ENCODE data around the gene DOLPP1.
"Not testable (repeated sequence)": the region's sequence is repeated elsewhere in the genome, so short reads cannot be mapped to it uniquely, and the experiment has no call there.

The DOLPP1 gene

DNA sequence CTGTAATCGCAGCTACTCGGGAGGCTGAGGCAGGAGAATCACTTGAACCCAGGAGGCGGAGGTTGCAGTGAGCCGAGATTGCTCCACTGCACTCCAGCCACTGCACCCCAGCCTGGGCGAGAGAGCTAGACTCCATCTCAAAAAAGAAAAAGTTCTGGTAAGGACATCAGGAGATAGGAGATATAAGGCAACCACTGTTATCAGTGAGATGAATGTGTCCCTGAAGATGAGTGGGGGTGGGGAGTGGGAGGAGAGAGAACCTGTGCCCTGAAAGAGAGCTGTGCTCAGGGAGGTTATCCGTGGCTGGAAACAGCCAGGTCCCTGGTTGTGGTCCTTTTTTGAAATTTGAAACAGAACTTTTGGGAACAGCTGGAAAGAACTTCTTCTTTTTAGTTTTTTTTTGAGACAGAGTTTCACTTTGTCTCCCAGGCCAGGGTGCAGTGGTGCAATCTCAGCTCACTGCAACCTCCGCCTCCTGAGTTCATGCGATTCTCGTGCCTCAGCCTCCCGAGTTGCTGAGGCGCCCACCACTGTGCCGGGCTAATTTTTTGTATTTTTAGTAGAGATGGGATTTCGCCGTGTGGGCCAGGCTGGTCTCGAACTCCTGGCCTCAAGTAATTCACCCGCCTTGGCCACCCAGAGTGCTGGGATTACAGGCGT is 32.9 kb downstream of the DOLPP1 start:
- DNase-seq = no peak

DNA sequence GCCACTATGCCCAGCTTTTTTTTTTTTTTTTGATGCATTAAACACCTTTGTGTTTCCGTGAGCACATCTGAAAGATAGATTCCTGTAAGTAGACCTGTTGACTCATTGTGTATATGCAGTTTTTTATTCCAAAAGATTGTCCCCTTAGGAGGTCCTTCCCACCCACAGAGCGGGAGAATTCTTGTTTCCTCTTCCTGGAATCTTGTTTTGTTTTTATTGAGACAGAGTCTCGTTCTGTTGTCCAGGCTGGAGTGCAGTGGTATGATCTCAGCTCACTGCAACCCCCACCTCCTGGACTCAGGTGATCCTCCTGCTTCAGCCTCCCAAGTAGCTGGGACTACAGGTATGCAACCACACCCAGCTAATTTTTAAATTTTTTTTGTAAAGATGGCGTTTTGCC is 37.9 kb downstream of the DOLPP1 start:
- no peak for DNase-seq

DNA sequence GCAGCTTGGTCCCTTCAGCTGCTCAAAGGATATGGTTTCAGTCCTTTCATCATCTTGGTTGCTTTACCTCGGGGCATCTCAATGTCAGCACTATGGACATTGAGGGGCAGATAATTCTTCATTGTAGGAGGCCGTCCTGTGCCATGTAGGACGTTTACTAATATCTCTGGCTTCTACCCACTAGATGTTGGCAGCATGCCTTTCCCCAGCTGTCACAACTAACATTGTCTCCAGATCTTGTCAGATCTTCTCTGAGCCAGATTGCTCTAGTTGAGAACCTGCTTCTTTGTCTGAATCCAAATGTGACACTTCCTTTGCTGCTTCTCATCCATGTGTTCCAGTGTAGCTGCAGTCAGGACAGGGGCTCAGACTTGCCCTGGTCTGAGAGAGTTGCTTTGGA is 40.6 kb downstream of the DOLPP1 start:
- no peak for DNase-seq

DNA sequence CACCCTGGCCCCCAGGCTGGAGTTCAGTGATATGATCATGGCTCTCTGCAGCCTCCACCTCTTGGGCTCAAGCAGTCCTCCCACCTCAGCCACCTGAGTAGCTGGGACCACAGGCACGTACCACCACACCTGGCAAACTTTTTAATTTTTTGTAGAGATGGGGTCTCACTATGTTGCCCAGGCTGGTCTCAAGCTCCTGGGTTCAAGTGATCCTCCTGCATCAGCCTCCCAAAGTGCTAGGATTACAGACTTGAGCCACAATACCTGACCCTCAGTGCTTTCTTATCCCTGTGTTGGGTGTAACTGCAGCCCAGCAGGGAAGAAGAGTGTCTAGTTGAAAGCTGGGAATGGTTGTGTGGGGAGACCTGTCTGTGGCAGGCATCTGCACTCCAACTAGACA is 41.2 kb downstream of the DOLPP1 start:
- DNase-seq = no peak

DNA sequence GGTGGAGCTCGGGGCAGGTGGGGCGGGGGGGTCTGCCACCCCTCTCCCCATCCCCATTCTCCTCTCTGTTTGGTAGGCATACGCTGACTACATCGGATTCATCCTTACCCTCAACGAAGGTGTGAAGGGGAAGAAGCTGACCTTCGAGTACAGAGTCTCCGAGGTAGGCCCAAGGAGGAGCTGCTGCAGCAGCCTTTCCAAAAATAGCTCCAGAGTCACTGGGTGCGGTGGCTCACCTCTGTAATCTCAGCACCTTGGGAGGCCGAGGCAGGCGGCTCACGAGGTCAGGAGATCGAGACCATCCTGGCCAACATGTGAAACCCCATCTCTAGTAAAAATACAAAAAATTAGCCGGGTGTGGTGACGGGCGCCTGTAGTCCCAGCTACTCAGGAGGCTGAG is 42.1 kb downstream of the DOLPP1 start:
- not testable (repeated sequence) for DNase-seq

DNA sequence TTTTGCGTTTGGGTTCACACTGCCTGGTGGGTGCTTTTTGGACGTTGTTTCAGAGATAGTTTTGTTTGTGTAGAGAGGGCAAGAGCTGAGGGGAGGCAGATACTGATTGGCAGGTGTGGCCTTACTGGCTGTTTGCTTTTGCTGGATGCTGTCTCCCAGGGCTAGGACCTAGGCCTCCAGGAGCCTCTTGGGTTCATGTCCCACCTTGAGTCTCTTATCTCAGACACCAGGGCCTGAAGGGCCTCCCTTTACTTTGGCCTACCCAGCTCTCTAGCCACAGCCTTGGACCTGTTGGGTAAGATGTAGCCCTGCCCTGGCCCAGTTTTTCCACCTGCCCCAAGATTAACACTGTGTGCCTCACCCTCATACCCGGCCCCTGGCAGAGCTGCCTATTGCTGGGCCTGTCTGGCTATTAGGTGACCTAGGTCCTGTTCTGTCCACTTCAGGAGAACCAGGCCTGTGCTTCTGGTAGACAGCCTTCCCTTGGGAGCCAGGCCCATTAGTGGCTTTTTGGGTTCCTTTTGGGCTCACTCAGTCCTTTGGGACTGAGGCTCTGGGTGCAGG is 43.7 kb downstream of the DOLPP1 start:
- no peak for DNase-seq

DNA sequence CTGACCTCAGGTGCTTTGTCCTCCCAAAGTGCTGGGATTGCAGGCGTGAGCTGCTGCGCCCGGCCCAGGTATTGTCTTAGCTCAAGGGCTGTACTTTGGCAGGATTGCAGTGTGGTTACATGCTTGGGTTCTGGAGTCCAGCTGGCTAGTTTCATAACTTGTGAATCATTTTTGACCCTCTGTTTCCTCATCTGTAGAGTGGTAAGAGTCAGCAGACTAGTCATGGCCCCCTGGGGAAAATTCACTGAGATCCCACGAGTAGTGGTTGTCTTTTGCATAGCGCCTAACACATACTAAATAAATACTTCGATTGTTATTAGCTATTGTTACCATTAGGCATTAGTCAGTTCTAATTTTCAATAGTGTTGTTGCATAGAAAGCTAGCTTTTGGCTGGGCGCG is 44.6 kb downstream of the DOLPP1 start:
- no peak for DNase-seq

DNA sequence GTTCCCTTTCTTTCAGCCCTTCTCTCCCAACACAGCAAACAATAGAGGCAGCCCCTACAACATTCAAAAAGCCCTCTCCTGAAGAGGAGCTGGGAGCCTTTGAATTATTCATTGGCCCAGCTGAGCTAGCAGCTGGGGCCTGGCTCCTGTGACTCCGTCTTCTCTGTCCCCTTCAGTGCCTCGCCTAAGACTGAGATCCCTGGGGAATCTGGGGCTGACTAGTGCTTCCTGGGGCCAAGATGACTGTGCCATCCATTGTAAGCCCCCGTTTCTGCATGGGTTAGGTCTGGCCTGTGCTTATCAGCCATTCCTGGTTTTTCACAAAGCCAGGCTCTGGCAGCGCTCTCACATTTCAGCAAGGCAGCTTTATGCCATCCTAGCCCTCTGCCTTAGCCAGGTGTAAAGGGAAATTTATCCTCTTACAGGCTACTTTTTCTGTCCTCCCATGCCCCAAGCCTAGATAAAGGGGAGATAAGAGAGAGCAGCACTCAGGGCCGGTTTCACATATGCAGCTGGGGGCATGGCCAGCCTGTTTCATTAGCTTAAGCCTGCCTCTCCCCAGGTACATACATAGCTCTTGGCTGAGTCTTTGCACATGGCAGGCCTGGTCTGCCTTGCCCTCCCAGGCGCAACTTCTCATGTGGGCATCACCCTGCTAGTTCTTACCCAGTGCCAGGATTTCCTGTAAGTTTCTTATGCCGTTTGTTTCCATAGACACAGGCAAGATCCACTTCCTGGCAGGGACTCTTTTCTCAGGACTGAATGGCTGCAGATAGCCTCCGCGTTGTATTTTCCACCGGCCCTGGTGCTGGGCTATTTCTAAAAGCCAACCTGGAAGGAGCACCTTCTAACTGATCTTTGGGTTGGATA is 46.1 kb downstream of the DOLPP1 start:
- no peak for DNase-seq

DNA sequence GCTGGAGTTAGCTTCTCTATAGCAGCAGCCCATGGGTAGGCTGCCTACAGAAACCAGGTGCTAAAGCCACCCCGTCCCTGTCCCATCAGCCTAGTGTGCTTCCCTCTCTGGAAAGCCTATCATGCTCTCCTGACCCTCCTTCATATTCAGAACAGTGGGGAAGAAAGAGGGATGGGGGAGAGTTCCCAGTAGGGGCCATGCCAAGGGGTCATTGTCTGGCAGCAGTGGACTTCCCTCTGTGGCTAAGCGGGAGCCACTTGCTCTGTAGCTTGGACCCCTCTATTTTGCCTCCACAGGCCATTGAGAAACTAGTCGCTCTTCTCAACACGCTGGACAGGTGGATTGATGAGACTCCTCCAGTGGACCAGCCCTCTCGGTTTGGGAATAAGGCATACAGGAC is 47.8 kb downstream of the DOLPP1 start:
- no peak for DNase-seq

DNA sequence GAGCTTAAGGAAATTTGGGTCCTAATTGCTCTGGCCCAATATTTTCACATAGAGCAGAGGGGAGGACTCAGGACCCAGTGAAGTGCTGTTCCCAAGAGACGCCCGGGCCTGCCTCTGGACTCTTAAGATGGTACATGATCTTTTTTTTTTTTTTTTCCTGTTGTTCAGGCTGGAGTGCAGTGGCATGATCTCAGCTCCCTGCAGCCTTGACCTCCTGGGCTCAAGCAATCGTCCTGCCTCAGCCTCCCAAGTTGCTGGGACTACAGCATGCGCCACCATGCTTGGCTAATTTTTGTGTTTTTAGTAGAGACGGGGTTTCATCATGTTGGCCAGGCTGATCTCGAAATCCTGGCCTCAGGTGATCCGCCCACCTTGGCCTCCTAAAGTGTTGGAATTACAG is 49.4 kb downstream of the DOLPP1 start:
- DNase-seq = not testable (repeated sequence)

DNA sequence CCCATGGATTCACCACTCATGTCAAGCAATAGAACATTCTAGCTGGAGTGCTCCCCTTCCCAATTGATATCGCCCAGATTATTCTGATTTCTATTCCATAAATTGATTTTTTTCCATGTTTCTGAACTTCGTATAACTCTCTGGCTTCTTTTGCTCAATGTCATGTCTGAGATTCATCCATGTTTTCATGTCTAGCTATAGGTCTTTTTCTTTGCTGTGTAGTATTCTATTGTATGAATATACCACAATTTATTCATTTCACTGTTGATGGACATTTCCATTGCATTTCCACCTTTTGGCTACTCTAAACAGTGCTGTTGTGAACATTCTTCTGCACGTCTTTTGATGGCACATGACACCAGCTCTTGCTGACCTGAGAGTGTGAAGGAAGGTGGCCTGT is 49.9 kb downstream of the DOLPP1 start:
- DNase-seq = no peak

DNA sequence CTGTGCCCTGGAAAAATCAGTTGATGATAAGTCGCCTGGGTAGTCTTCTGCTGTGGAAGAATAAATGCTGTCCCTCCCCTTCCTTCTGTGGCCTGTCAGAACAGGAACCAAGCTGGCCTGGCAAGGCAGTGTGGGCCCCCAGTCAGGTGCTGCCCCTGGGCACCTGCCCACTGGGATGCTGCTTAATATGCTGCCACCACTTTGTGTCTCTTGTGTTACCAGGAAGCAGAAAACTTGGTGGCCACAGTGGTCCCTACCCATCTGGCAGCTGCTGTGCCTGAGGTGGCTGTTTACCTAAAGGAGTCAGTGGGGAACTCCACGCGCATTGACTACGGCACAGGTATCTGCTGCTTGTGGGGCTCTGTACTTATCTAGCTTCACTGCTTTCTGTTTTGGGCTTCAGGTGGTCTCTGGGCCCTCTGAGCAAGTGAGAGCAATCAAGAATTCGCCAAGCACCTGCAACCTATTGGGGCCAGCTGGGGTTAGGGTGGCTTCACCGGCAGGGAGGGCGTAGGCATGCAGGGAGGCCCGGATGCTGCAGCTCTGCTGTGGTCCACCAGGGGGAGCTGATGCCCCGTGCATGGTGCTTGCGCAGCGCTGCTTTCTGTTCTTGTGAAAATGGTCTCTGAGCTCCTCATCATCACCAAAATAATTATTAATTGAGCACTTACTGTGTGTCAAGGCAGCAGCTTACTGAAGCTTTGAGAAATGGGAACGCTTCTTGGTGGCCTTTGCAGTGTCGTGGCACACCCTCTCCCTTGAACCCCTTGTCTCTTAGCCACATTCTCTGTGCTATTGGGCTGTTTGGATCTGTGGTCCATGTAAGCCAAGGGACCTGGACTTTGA is 50.6 kb downstream of the DOLPP1 start:
- peak; percentile 89 for DNase-seq

DNA sequence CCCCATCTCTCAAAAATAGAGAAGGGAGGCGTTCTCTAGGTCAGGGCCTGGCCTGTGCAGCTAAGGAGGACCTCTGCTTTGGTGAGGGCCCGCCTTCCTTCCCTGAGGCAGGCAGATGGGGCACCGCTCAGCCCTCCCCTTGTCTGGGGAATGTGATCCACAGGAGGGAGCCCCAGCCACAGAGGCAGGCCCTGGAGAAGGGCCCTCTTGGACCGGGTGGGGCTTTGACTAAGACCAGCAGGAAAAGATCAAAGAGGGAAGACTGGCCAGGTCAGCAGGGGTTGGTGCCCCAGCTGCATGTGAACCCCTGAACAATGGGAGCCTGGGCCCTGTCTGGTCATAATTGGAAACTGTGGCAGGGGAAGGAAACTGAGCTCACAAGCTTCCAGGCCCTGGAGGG is 52.2 kb downstream of the DOLPP1 start:
- no peak for DNase-seq

DNA sequence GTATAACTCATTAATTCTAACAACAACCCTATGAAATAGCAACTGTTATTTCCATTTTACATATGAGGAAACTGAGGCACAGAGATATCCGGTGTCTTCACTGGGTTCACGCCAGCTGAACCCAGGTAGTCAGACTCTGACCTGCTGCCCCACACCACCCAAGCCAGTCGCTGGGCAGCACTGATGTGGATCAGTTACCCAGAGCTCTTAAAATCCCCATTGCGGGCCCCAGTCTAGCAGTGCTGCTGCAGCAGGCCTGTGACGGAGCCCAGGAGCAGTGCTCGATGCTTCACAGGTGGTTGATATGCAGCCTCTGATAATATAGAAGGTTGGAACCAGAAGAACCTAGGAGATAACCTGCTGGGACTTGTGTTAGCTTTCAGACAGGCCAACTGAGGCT is 54.6 kb downstream of the DOLPP1 start:
- no peak for DNase-seq

DNA sequence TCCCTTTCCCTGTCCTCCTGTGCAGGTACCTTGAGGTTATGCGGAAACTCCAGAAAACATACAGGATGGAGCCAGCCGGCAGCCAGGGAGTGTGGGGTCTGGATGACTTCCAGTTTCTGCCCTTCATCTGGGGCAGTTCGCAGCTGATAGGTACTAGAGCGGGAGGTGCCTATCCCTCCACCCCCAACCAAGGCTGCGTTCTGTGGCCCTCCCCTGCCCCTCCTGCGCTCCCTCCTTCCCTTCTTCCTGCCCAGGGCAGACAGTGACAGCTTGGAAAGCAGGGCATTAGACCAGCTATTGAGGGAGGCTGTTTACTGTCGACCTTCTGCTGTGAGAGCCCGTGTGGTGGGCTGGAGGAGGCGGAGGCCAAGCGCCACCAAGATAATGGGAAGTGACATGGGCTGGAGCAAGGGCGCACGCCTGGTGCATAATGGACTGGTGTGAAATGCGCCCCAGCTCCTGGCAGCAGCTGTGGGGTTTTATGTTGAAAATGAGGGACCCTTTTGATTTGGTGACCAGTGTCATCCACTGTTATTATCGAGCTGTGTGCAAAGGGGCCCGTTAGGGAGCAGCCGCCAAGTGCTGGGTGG is 55.6 kb downstream of the DOLPP1 start:
- DNase-seq = no peak

DNA sequence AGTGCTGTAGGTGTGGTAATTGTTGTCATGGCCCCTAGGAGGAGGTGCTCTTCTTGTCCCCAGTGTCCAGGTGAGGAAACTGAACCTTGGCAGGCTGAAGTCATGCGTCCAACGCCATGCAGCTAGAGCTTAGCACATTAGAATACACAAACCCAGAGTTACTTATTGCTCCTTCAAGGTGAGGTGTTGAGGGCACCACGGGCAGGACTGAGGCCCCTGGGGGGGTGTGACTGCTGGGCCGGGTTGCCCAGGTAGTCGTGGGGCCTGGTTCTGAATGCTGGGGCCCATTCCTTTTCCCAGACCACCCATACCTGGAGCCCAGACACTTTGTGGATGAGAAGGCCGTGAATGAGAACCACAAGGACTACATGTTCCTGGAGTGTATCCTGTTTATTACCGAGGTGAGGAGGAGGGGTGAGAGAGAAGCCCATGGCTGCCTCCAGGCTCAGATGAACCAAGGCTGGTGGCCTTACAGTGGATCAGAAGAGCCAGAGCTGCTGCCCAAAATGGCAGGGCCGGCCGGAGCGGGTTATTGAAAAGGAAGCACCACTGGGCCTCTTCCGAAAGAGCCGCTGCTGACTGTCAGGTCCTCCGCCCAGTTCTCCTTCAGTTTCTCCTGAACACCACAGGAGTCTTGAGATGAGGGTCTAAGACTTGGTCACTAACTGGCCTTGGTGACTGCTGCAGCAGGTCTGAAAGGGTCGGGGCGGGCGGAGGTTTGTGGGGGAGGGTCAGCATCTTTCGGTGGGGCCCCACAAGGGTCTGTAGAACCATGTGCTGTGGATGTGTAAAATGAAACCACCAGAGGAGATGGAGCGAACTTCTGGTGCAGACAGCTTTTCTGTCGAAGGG is 56.6 kb downstream of the DOLPP1 start:
- no peak for DNase-seq

DNA sequence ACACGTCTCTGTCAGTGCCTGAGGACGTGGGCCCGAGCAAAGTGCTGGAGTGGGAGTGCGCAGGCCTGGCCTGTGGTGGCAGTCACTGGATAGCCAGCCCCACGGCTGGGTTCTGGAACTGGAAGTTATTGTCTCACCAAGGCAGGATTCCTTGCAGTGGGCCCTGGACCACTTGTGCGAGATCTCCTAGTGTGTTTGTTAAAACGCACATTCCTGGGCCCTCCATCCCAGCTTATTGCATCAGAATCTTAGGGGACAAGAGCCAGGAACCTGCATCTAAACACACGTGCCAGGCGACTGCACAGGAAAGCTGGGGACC is 57.2 kb downstream of the DOLPP1 start:
- DNase-seq = no peak

DNA sequence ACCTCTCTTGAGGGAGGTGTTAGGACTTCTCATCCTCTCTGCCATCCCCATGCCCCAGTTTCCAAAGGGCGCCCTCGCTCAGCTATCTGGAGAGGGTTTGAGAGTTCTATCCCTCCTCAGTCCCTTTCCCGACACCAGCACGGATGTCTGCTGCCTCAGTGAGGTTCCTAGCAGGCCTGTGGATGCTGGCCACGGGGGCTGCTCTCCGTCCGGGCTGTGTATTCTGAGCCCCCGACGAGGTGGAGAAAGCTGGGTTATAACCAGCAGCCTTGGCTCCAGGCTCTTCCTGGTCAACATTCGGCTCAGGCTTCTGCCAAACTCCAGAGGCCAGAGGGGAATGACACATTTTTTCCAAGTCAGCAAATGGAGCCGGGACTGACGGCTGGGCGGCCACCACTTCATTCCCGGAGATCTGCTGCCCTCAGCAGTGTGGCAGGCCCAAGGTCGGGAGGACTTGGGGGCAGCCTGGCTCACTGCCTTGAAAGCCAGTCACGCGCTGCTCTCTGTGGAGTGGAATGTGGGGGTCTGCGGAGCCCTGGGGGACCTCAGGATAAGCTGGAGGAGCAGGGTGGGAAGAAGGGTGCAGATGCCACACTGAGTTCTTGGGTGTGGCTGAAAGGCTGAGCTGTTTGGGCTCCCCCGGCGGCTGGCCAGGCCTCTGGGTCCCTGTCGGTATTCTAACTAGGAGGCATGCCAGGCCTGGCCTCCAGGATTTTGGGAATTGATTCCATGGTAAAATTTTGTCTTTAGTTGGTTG is 57.7 kb downstream of the DOLPP1 start:
- DNase-seq = no peak

DNA sequence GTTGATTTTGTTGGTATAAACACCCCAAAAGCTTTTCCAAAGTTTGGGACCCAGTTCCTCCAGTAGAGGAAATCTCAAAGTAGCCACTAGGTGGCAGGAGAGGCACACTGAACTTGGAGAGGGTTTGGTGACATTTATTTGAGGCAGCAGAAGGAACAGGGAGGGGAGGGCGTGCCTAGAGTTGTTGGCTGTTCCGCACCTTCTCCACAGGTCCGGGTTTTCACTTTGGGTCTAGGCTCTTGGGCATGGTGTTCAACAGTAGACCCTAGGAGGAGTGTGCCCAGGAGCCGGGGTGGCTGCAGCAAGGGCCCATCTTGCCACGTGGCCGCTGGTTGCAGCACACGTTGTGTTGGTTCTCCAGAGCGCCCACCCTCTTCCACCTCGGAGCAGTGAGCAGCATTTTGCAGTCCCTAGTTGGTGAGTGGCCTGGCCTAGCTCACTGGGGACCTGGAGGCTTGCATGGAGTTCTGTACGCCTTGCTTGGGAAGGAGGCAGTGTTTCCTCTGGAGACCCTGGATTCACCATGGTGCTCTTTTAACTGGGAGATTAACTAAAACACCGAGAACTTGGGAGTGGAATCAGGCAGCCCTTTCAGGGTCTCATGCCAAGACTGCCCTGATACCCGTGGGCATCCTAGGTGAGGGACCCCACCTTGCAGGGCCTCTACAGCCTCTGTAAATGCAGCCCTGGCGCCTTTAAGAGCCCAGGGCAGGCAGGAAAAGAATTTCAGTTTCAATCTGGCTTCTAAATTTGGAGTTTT is 58.5 kb downstream of the DOLPP1 start:
- peak; percentile 74 for DNase-seq

DNA sequence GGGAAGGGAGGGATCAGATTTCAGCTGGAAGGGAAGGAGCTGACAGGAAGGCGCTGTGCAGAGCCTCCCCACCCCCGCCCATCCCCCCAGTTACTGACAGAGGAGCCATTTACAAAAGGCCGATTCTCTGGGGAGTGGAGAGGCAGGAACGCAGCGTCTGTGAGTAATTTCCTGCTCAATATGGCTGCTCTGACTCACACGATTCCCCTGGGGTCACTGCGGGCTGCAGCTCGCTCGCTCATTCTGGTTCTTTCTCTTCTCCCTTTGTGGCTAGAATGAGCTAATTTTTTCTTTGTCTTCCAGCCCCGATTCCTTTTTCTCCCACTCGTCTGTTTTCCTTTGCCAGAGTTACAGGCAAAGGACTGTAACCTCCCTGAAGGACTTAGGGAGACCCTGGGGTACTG is 59.1 kb downstream of the DOLPP1 start:
- DNase-seq = peak; percentile 77

All from activated CD8-positive, alpha-beta memory T cell treated with anti-CD3 and anti-CD28 coated beads, Interleukin-2, amount 50 U/mL, for 4 hours (primary cell).